A549 (cell line): Measurements from ENCODE around the gene TMEM44. TPM values are rescaled to one million over a fixed set of nuclear protein-coding genes. Genes with fewer than 3 reads are reported as not detected.

Experiments used
- ATOH8 ChIP-seq: fragments of 250-450 bp; sonication (Bioruptor Pico); IDR thresholded peaks from 2 replicates; pipeline ENCODE4 v1.5.0; 2020; ENCODE audit warnings: low read depth, mild to moderate bottlenecking, moderate library complexity
- CBX8 ChIP-seq: fragments of 200-600 bp; sonication (generic); IDR thresholded peaks from 2 replicates; pipeline ENCODE4 v1.6.1; 2016
- CHD4 ChIP-seq: fragments of 200-600 bp; sonication (generic); IDR thresholded peaks from 2 replicates; pipeline ENCODE4 v1.6.1; 2016; ENCODE audit warnings: antibody characterized with exemption, mild to moderate bottlenecking, borderline replicate concordance
- E2F6 ChIP-seq: IDR thresholded peaks from 2 replicates; pipeline ENCODE4 v1.6.1; 2012; ENCODE audit warnings: low read depth, borderline replicate concordance
- ESRRA ChIP-seq: fragments of 150-350 bp; IDR thresholded peaks from 2 replicates; pipeline ENCODE4 v1.6.1; 2014; ENCODE audit warnings: mild to moderate bottlenecking, low read length, borderline replicate concordance
- GATA3 ChIP-seq: IDR thresholded peaks from 2 replicates; pipeline ENCODE4 v1.6.1; 2012; ENCODE audit warnings: borderline replicate concordance
- HOXA7 ChIP-seq: fragments of 250-450 bp; sonication (Bioruptor Pico); IDR thresholded peaks from 2 replicates; pipeline ENCODE4 v1.5.0; 2020; ENCODE audit warnings: mild to moderate bottlenecking, moderate library complexity
- HOXB13 ChIP-seq: fragments of 250-450 bp; sonication (Bioruptor Pico); IDR thresholded peaks from 2 replicates; pipeline ENCODE4 v1.5.0; 2020; ENCODE audit warnings: low read depth, mild to moderate bottlenecking, moderate library complexity
- MAFK ChIP-seq: fragments of 450-650 bp; IDR thresholded peaks from 2 replicates; pipeline ENCODE4 v1.6.1; 2014; ENCODE audit not compliant: partially characterized antibody
- NFE2L2 ChIP-seq: fragments of 150-350 bp; conservative IDR thresholded peaks from 2 replicates; pipeline ENCODE4 v1.6.1; 2014; ENCODE audit warnings: low read length
- NR3C1 ChIP-seq: fragments of >200 bp; sonication (Bioruptor Twin); formaldehyde crosslinking; IDR thresholded peaks from 3 replicates; pipeline ENCODE4 v1.6.1; 2017
- PBX3 ChIP-seq: IDR thresholded peaks from 2 replicates; pipeline ENCODE4 v1.6.1; 2012
- POLR2AphosphoS2 ChIP-seq: conservative IDR thresholded peaks from 2 replicates; pipeline ENCODE4 v1.6.1; 2012; ENCODE audit warnings: low read length, improper control_type of control experiment, inconsistent platforms
- RAD21 ChIP-seq, 2 experiments: fragments of >200 bp in 1 of 2; sonication (Bioruptor Twin) in 1 of 2; formaldehyde crosslinking in 1 of 2; IDR thresholded peaks in 1 of 2; conservative IDR thresholded peaks in 1 of 2; 2 replicates in 1 of 2; 3 replicates in 1 of 2; pipeline ENCODE4 v1.6.1; 2012 to 2018; ENCODE audit warnings: inconsistent platforms in 1 of 2
- REST ChIP-seq: fragments of 200-600 bp; sonication (generic); IDR thresholded peaks from 2 replicates; pipeline ENCODE4 v1.6.1; 2016; ENCODE audit warnings: antibody characterized with exemption, mild to moderate bottlenecking, moderate library complexity
- RFX5 ChIP-seq: fragments of 450-650 bp; IDR thresholded peaks from 2 replicates; pipeline ENCODE4 v1.7.1; 2014; ENCODE audit warnings: antibody characterized with exemption, mild to moderate bottlenecking, moderate library complexity
- RNF2 ChIP-seq: fragments of 200-600 bp; sonication (generic); IDR thresholded peaks from 2 replicates; pipeline ENCODE4 v1.6.1; 2016; ENCODE audit warnings: low read depth, mild to moderate bottlenecking, antibody characterized with exemption, moderate library complexity, borderline replicate concordance
- SREBF2 ChIP-seq: fragments of 450-650 bp; IDR thresholded peaks from 2 replicates; pipeline ENCODE4 v1.6.1; 2014; ENCODE audit warnings: mild to moderate bottlenecking, moderate library complexity
- USF2 ChIP-seq: fragments of 450-650 bp; IDR thresholded peaks from 2 replicates; pipeline ENCODE4 v1.6.1; 2014; ENCODE audit warnings: antibody characterized with exemption
- polyA plus RNA-seq, 4 experiments: library from polyadenylated mRNA; depleted of rRNA in 3 of 4; stranded (reverse); fragments of >200 nt; fragmentation: RNase III in 1 of 4; extraction: RNeasy Plus Mini Kit Qiagen cat#74134 plus additional on column Dnase treatment in 1 of 4; gene quantifications; 2 replicates in 3 of 4; 3 replicates in 1 of 4; pipeline ENCODE4 v1.2.3, GENCODE V29; 2011 to 2017

The TMEM44 gene
- polyA plus RNA-seq, 2 of the 4 experiments (the other 2 are of a cell fraction): 16.0 to 17.0 TPM

- no peak for TF ChIP-seq REST
- no peak for TF ChIP-seq POLR2AphosphoS2
- TF ChIP-seq RNF2: no peak
- no peak for TF ChIP-seq NR3C1
- TF ChIP-seq CHD4: no peak
- TF ChIP-seq SREBF2: no peak
- no peak for TF ChIP-seq CBX8
- no peak for TF ChIP-seq NFE2L2
- TF ChIP-seq HOXA7 (CRISPR knock-in tag): no peak
- TF ChIP-seq ATOH8: peak; percentile 89; the same call in 1 of the 2 replicates
- no peak for TF ChIP-seq E2F6
- no peak for TF ChIP-seq MAFK
- no peak for TF ChIP-seq RAD21 (conservative IDR thresholded peaks at IDR 0.05 in 1 of 2, IDR thresholded peaks at IDR 0.05 in 1 of 2)
- no peak for TF ChIP-seq RFX5
- TF ChIP-seq USF2: no peak
- TF ChIP-seq ESRRA: no peak
- TF ChIP-seq HOXB13: peak; percentile 82; the same call in 1 of the 2 replicates
- TF ChIP-seq PBX3: no peak
- no peak for TF ChIP-seq GATA3
These were observed 57.6 kb downstream of the TMEM44 start (continued) for GRCh38 chr3:194575484-194576210.
